Mesothelial cell of epicardium (in vitro differentiated cells): ENCODE results near the gene CETN1. TPM values are rescaled to one million over a fixed set of nuclear protein-coding genes. Genes with fewer than 3 reads are reported as not detected.

ENCODE experiments used
- DNase-seq, 2 experiments: peaks; one replicate each; pipeline ENCODE4 v3.0.0; 2021; ENCODE audit warnings: low spot score in 2 of 2; ENCODE audit not compliant: unreplicated experiment in 2 of 2
- H3K27ac Mint-ChIP-seq: 2 replicates; pipeline ENCODE4 v1.8.0; 2021; ENCODE audit warnings: mixed read lengths
- H3K27me3 Mint-ChIP-seq: 2 replicates; pipeline ENCODE4 v1.8.0; 2021; ENCODE audit warnings: low read depth, mixed read lengths
- H3K36me3 Mint-ChIP-seq: 2 replicates; pipeline ENCODE4 v1.8.0; 2021; ENCODE audit warnings: mixed read lengths
- H3K4me1 Mint-ChIP-seq: 2 replicates; pipeline ENCODE4 v1.8.0; 2021; ENCODE audit warnings: mixed read lengths
- H3K4me3 Mint-ChIP-seq: 2 replicates; pipeline ENCODE4 v1.8.0; 2021; ENCODE audit warnings: mild to moderate bottlenecking, moderate library complexity, mixed read lengths
- H3K9me3 Mint-ChIP-seq: 2 replicates; pipeline ENCODE4 v1.8.0; 2021; ENCODE audit warnings: mixed read lengths
- CTCF ChIP-seq: fragments of 200-600 bp; sonication (generic); IDR thresholded peaks from one replicate; pipeline ENCODE4 v1.5.0; 2021; ENCODE audit warnings: antibody characterized with exemption; ENCODE audit not compliant: unreplicated experiment
- total RNA-seq: library from RNA; stranded (reverse); gene quantifications from 3 replicates; pipeline ENCODE4 v1.2.1, GENCODE V29; 2021

The CETN1 gene
- total RNA-seq, 1 donor from 2014 or later = not detected

- TF ChIP-seq CTCF = no peak
- Mint-ChIP-seq H3K9me3 (peaks cover 5% of the 10 kb centered on the region), H3K4me1 (peaks cover 9% of the 10 kb centered on the region), H3K27ac (no peak overlapping the region), H3K4me3 (no peak overlapping the region), H3K27me3 (no peaks in the 10 kb centered on the region), H3K36me3 (peaks cover 41% of the 10 kb centered on the region)
- DNase-seq = no peak
These were observed 51.4 kb downstream of the CETN1 start for GRCh38 chr18:631560-631959.

Other genes with a start within 250 kb of the CETN1 start
- 68.7 to 70.5 TPM (median 70.0 TPM) in 3 replicates for gene COLEC12, start 79.7 kb upstream of the CETN1 start, total RNA-seq
- 66.7 to 71.7 TPM (median 69.2 TPM) in 3 replicates for gene CLUL1, start 16.6 kb downstream of the CETN1 start, total RNA-seq
- gene TYMS, start 77.3 kb downstream of the CETN1 start, total RNA-seq = 54.0 to 60.8 TPM (median 55.4 TPM) in 3 replicates
- gene ENOSF1, start 132.2 kb downstream of the CETN1 start, total RNA-seq = 69.5 to 77.1 TPM (median 71.6 TPM) in 3 replicates
- gene YES1, start 231.9 kb downstream of the CETN1 start, total RNA-seq = 46.5 to 53.1 TPM (median 47.5 TPM) in 3 replicates